Liver (tissue), 9 donors: ENCODE data around the gene KLKB1. TPM values are rescaled to one million over a fixed set of nuclear protein-coding genes. Genes with fewer than 3 reads are reported as not detected.

Source experiments
- DNase-seq: peaks from one replicate; pipeline ENCODE4 v3.0.0-alpha.2; 2017; ENCODE audit warnings: low spot score
- H3K27ac ChIP-seq, 2 donors: one replicate each; pipeline ENCODE4 v1.7.0; 2013; ENCODE audit warnings: inconsistent platforms in 2 of 2, low read length in 2 of 2, control low read depth in 1 of 2, low read depth in 1 of 2, mild to moderate bottlenecking in 1 of 2
- H3K27me3 ChIP-seq, 4 donors: one replicate each; pipeline versions ENCODE4 v1.6.1 to v1.7.0; 2013; ENCODE audit warnings: low read length in 3 of 4, inconsistent platforms in 1 of 4, mild to moderate bottlenecking in 1 of 4, moderate library complexity in 1 of 4; ENCODE audit not compliant: control insufficient read depth in 4 of 4, insufficient read depth in 4 of 4
- H3K36me3 ChIP-seq, 4 donors: one replicate each; pipeline versions ENCODE4 v1.6.1 to v1.7.0; 2013; ENCODE audit warnings: low read length in 3 of 4, mild to moderate bottlenecking in 3 of 4, low read depth in 1 of 4, moderate library complexity in 1 of 4; ENCODE audit not compliant: control insufficient read depth in 4 of 4, insufficient read depth in 3 of 4
- H3K4me1 ChIP-seq, 4 donors: one replicate each; pipeline versions ENCODE4 v1.6.1 to v1.7.0; 2013; ENCODE audit warnings: low read length in 3 of 4, mild to moderate bottlenecking in 3 of 4, moderate library complexity in 1 of 4; ENCODE audit not compliant: control insufficient read depth in 4 of 4, insufficient read depth in 4 of 4
- H3K4me3 ChIP-seq, 3 donors: one replicate each; pipeline versions ENCODE4 v1.6.1 to v1.7.0; 2013; ENCODE audit warnings: low read length in 3 of 3, control low read depth in 1 of 3, low read depth in 1 of 3, mild to moderate bottlenecking in 1 of 3
- H3K9ac ChIP-seq, 2 donors: one replicate each; pipeline ENCODE4 v1.7.0; 2013; ENCODE audit warnings: low read length in 2 of 2, mild to moderate bottlenecking in 2 of 2, moderate library complexity in 2 of 2, control low read depth in 1 of 2, low read depth in 1 of 2
- H3K9me3 ChIP-seq, 4 donors: one replicate each; pipeline versions ENCODE4 v1.6.1 to v1.7.0; 2013; ENCODE audit warnings: low read length in 3 of 4; ENCODE audit not compliant: control insufficient read depth in 4 of 4
- ATF3 ChIP-seq: IDR thresholded peaks from 2 replicates; pipeline ENCODE4 v1.6.1; 2016; ENCODE audit warnings: antibody characterized with exemption
- CTCF ChIP-seq: fragments of 150-350 bp; IDR thresholded peaks from 2 replicates; pipeline ENCODE4 v1.5.1; 2017; ENCODE audit warnings: improper control_type of control experiment, low read depth, low read length; ENCODE audit not compliant: missing input control
- EGR1 ChIP-seq, 2 donors: IDR thresholded peaks; 2 replicates each; pipeline ENCODE4 v1.6.1; 2016 to 2018; ENCODE audit warnings: antibody characterized with exemption in 2 of 2, low read depth in 2 of 2
- FOXA1 ChIP-seq: IDR thresholded peaks from 2 replicates; pipeline ENCODE4 v1.6.1; 2016; ENCODE audit warnings: antibody characterized with exemption
- FOXA2 ChIP-seq: IDR thresholded peaks from 2 replicates; pipeline ENCODE4 v1.6.1; 2016; ENCODE audit warnings: antibody characterized with exemption
- GABPA ChIP-seq, 2 donors: IDR thresholded peaks in 1 of 2; conservative IDR thresholded peaks in 1 of 2; 2 replicates each; pipeline ENCODE4 v1.6.1; 2016; ENCODE audit warnings: antibody characterized with exemption in 2 of 2, mild to moderate bottlenecking in 1 of 2, moderate library complexity in 1 of 2
- HNF4A ChIP-seq, 2 donors: conservative IDR thresholded peaks; 2 replicates each; pipeline ENCODE4 v1.6.1; 2016; ENCODE audit warnings: antibody characterized with exemption in 2 of 2, mild to moderate bottlenecking in 2 of 2
- HNF4G ChIP-seq: IDR thresholded peaks from 2 replicates; pipeline ENCODE4 v1.6.1; 2016; ENCODE audit warnings: antibody characterized with exemption
- JUND ChIP-seq, 2 donors: IDR thresholded peaks; 2 replicates each; pipeline ENCODE4 v1.6.1; 2016; ENCODE audit warnings: antibody characterized with exemption in 2 of 2
- MAX ChIP-seq: IDR thresholded peaks from 2 replicates; pipeline ENCODE4 v1.6.1; 2016; ENCODE audit warnings: antibody characterized with exemption
- NR2F2 ChIP-seq: IDR thresholded peaks from 2 replicates; pipeline ENCODE4 v1.6.1; 2016; ENCODE audit warnings: antibody characterized with exemption
- RAD21 ChIP-seq, 2 donors: IDR thresholded peaks; 2 replicates each; pipeline ENCODE4 v1.6.1; 2016; ENCODE audit warnings: antibody characterized with exemption in 2 of 2, mild to moderate bottlenecking in 2 of 2
- RXRA ChIP-seq, 2 donors: IDR thresholded peaks; 2 replicates each; pipeline ENCODE4 v1.6.1; 2017 to 2018; ENCODE audit warnings: antibody characterized with exemption in 2 of 2, mild to moderate bottlenecking in 1 of 2
- SP1 ChIP-seq: IDR thresholded peaks from 2 replicates; pipeline ENCODE4 v1.6.1; 2018; ENCODE audit warnings: antibody characterized with exemption, mild to moderate bottlenecking
- TAF1 ChIP-seq: conservative IDR thresholded peaks from 2 replicates; pipeline ENCODE4 v1.6.1; 2016; ENCODE audit warnings: antibody characterized with exemption, mild to moderate bottlenecking
- YY1 ChIP-seq: IDR thresholded peaks from 2 replicates; pipeline ENCODE4 v1.6.1; 2016; ENCODE audit warnings: antibody characterized with exemption, mild to moderate bottlenecking
- ZBTB33 ChIP-seq: IDR thresholded peaks from 2 replicates; pipeline ENCODE4 v1.6.1; 2016; ENCODE audit warnings: antibody characterized with exemption
- WGBS: extraction: QIAGEN DNeasy Blood & Tissue Kit; methylation state at CpG from one replicate; pipeline ENCODE4 v1.1.7; 2013; 5-methylcytosine and 5-hydroxymethylcytosine counted together
- polyA plus RNA-seq, 2 donors: library from polyadenylated mRNA; stranded (reverse) in 1 of 2; unstranded in 1 of 2; fragments of 200-250 nt in 1 of 2; fragments of >200 nt in 1 of 2; fragmentation: Nextera tagmentation in 1 of 2; extraction: Ambion mirVana in 1 of 2; gene quantifications; one replicate each; pipeline versions ENCODE4 v1.2.1 to v1.2.3, GENCODE V29; 2013 to 2015
- total RNA-seq, 2 donors: library from RNA; depleted of rRNA; stranded (reverse); fragments of >200 nt; gene quantifications; one replicate each; pipeline ENCODE4 v1.2.3, GENCODE V29; 2014
- TF ChIP-seq, protein P1 (sequence below): IDR thresholded peaks from 2 replicates; pipeline ENCODE4 v1.6.1; 2016; ENCODE audit warnings: antibody characterized with exemption, mild to moderate bottlenecking
- donor health status: healthy.
- donor health status: healthy.
- donor health status: healthy.
- donor health status: healthy.
- donor health status: healthy.

Gene KLKB1
- total and polyA plus RNA-seq, 4 donors: 36.5 to 78.9 (median 60.2) TPM

DNA sequence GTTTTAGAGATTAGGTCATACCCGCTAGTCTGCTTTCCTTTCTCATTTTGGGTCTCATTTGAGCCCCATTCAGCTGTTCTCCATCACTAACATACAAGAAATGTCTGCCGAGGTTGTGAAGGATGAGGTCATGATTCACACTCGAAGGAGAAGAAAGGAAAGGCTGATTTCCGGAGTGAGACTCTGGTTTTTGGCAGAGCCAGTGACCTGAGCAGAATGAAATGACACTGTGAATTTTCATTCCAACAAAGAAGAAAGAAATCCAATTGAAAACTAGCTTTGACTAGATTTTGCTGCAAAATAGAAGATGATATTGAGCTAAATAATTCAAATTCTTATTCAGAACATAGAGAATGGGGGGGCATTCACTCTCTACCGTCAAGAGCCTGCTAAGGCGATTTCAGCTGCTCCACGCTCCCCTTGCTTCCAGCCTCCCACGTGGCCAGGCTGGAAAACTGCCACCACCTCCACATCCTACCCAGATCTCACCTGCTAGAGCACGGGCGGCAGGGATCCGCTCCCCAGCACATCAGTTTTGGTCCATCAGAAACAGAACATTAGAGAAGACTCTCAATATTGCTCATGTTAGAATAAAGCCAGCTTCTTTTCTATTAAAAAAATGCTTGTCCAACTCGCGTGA is 77.7 kb downstream of the KLKB1 start:
- TF ChIP-seq HNF4G: no peak
- no peak for TF ChIP-seq NR2F2
- no peak for TF ChIP-seq RAD21 (IDR thresholded peaks at IDR 0.05)
- TF ChIP-seq YY1: no peak
- no peak for TF ChIP-seq RXRA (IDR thresholded peaks at IDR 0.05)
- no peak for TF ChIP-seq FOXA1
- no peak for TF ChIP-seq JUND (IDR thresholded peaks at IDR 0.05)
- TF ChIP-seq SP1: no peak
- no peak for TF ChIP-seq ZBTB33
- TF ChIP-seq CTCF: no peak
- no peak for TF ChIP-seq GABPA (IDR thresholded peaks at IDR 0.05 in 1 of 2, conservative IDR thresholded peaks at IDR 0.05 in 1 of 2)
- TF ChIP-seq ATF3: no peak
- Histone ChIP-seq H3K27me3 (peaks cover 0 to 5% (median 0%) of the 10 kb centered on the region in 4 donors), H3K4me1 (no peaks in the 10 kb centered on the region), H3K27ac (no peak overlapping the region), H3K9me3 (no peaks in the 10 kb centered on the region), H3K36me3 (no peaks in the 10 kb centered on the region), H3K4me3 (no peak overlapping the region), H3K9ac (no peak overlapping the region)
- DNase-seq: no peak
- WGBS: 70% methylated on average over 13 of the region's 13 CpGs

- 84% methylated on average over 4 of the region's 4 CpGs for WGBS
- no peak for TF ChIP-seq RAD21 (IDR thresholded peaks at IDR 0.05)
- TF ChIP-seq SP1: no peak
- no peak for TF ChIP-seq TAF1
- no peak for TF ChIP-seq RXRA (IDR thresholded peaks at IDR 0.05)
- no peak for TF ChIP-seq CTCF
- no peak for TF ChIP-seq JUND (IDR thresholded peaks at IDR 0.05)
- no peak for TF ChIP-seq GABPA (IDR thresholded peaks at IDR 0.05 in 1 of 2, conservative IDR thresholded peaks at IDR 0.05 in 1 of 2)
- no peak for TF ChIP-seq FOXA1
- TF ChIP-seq FOXA2: no peak
- TF ChIP-seq NR2F2: no peak
- no peak for TF ChIP-seq ATF3
- TF ChIP-seq HNF4A (conservative IDR thresholded peaks at IDR 0.05): no peak
- TF ChIP-seq HNF4G: no peak
- no peak for TF ChIP-seq ZBTB33
- TF ChIP-seq, protein P1, sequence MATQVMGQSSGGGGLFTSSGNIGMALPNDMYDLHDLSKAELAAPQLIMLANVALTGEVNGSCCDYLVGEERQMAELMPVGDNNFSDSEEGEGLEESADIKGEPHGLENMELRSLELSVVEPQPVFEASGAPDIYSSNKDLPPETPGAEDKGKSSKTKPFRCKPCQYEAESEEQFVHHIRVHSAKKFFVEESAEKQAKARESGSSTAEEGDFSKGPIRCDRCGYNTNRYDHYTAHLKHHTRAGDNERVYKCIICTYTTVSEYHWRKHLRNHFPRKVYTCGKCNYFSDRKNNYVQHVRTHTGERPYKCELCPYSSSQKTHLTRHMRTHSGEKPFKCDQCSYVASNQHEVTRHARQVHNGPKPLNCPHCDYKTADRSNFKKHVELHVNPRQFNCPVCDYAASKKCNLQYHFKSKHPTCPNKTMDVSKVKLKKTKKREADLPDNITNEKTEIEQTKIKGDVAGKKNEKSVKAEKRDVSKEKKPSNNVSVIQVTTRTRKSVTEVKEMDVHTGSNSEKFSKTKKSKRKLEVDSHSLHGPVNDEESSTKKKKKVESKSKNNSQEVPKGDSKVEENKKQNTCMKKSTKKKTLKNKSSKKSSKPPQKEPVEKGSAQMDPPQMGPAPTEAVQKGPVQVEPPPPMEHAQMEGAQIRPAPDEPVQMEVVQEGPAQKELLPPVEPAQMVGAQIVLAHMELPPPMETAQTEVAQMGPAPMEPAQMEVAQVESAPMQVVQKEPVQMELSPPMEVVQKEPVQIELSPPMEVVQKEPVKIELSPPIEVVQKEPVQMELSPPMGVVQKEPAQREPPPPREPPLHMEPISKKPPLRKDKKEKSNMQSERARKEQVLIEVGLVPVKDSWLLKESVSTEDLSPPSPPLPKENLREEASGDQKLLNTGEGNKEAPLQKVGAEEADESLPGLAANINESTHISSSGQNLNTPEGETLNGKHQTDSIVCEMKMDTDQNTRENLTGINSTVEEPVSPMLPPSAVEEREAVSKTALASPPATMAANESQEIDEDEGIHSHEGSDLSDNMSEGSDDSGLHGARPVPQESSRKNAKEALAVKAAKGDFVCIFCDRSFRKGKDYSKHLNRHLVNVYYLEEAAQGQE: no peak
- no peak for TF ChIP-seq MAX
- no peak for TF ChIP-seq EGR1 (IDR thresholded peaks at IDR 0.05; ENCODE audit: low read depth in 2 of 2)
- no peak for TF ChIP-seq YY1
- Histone ChIP-seq H3K4me3 (no peak overlapping the region), H3K4me1 (no peaks in the 10 kb centered on the region), H3K9ac (no peak overlapping the region), H3K36me3 (no peaks in the 10 kb centered on the region), H3K27me3 (no peaks in the 10 kb centered on the region), H3K27ac (no peak overlapping the region), H3K9me3 (no peaks in the 10 kb centered on the region)
- no peak for DNase-seq
Observed at GRCh38 chr4:186307497-186307896, 80.2 kb downstream of the KLKB1 start.
